SK-N-SH (cell line): Measurements from ENCODE around the gene ANKDD1A. TPM values are rescaled to one million over a fixed set of nuclear protein-coding genes. Genes with fewer than 3 reads are reported as not detected.

ENCODE experiments used
- CTCF ChIA-PET: fragments of 300-600, 350-600 bp; formaldehyde crosslinking; extraction: SDS; loops from one replicate; lab custom pipeline; 2021; lab: Yijun Ruan, JAX
- POLR2A ChIA-PET: fragments of 350-600 bp; sonication (Branson Sonifier 250); formaldehyde crosslinking; extraction: SDS; loops from one replicate; lab custom pipeline; 2020; ENCODE audit warnings: antibody characterized with exemption, inconsistent platforms; lab: Yijun Ruan, JAX
- DNase-seq: peaks from one replicate; pipeline ENCODE4 v3.0.0; 2012
- H2AFZ ChIP-seq: fragments of 200-600 bp; sonication (generic); 2 replicates; pipeline ENCODE4 v1.8.1; 2016; ENCODE audit warnings: antibody characterized with exemption, mild to moderate bottlenecking, low read depth
- H3F3A ChIP-seq: fragments of 200-600 bp; sonication (generic); replicated peaks from 2 replicates; pipeline ENCODE3; 2016; ENCODE audit warnings: antibody characterized with exemption, mild to moderate bottlenecking; ENCODE audit not compliant: insufficient read depth
- H3K27ac ChIP-seq, 2 experiments: fragments of 200-500 bp in 1 of 2; fragments of 200-600 bp in 1 of 2; sonication (Bioruptor generic) in 1 of 2; sonication (generic), shearing (Covaris generic) in 1 of 2; 2 replicates each; pipeline versions ENCODE4 v1.5.1 to v1.6.1; 2014 to 2016; ENCODE audit warnings: low read depth in 2 of 2, inconsistent platforms in 1 of 2, low read length in 1 of 2, mild to moderate bottlenecking in 1 of 2, mixed read lengths in 1 of 2
- H3K27me3 ChIP-seq: fragments of 200-600 bp; sonication (generic), shearing (Covaris generic); 2 replicates; pipeline ENCODE4 v1.6.1; 2016; ENCODE audit warnings: mixed run types; ENCODE audit not compliant: insufficient read depth
- H3K36me3 ChIP-seq, 2 experiments: fragments of 200-500 bp in 1 of 2; fragments of 200-600 bp in 1 of 2; sonication (Bioruptor generic) in 1 of 2; sonication (generic) in 1 of 2; replicated peaks in 1 of 2; 2 replicates each; pipeline versions ENCODE3 to v1.5.1; 2014 to 2016; ENCODE audit warnings: low read length in 1 of 2, mild to moderate bottlenecking in 1 of 2; ENCODE audit not compliant: insufficient read depth in 2 of 2, control insufficient read depth in 1 of 2
- H3K4me1 ChIP-seq, 2 experiments: fragments of 200-500 bp in 1 of 2; fragments of 200-600 bp in 1 of 2; sonication (Bioruptor generic) in 1 of 2; sonication (generic), shearing (Covaris generic) in 1 of 2; 2 replicates each; pipeline versions ENCODE4 v1.5.1 to v1.6.1; 2014 to 2016; ENCODE audit warnings: low read depth in 1 of 2, low read length in 1 of 2, mixed run types in 1 of 2; ENCODE audit not compliant: insufficient read depth in 2 of 2, control insufficient read depth in 1 of 2
- H3K4me2 ChIP-seq: fragments of 200-600 bp; sonication (generic), shearing (Covaris generic); 2 replicates; pipeline ENCODE4 v1.6.1; 2017; ENCODE audit warnings: mixed run types
- H3K4me3 ChIP-seq, 2 experiments: fragments of 200-500 bp in 1 of 2; fragments of 200-600 bp in 1 of 2; sonication (Bioruptor generic) in 1 of 2; sonication (generic), shearing (Covaris generic) in 1 of 2; 2 replicates each; pipeline versions ENCODE4 v1.5.1 to v1.8.1; 2014 to 2016; ENCODE audit warnings: low read depth in 2 of 2, inconsistent platforms in 1 of 2, low read length in 1 of 2, mild to moderate bottlenecking in 1 of 2, mixed read lengths in 1 of 2, moderate library complexity in 1 of 2
- H3K79me2 ChIP-seq: fragments of 200-600 bp; sonication (generic); 2 replicates; pipeline ENCODE4 v1.8.1; 2017; ENCODE audit warnings: mild to moderate bottlenecking; ENCODE audit not compliant: insufficient read depth
- H3K9ac ChIP-seq: fragments of 200-600 bp; sonication (generic); 2 replicates; pipeline ENCODE4 v1.6.1; 2017; ENCODE audit warnings: mixed run types
- H3K9me2 ChIP-seq: fragments of 200-600 bp; sonication (generic); 2 replicates; pipeline ENCODE4 v1.6.1; 2017; ENCODE audit warnings: mixed run types
- H3K9me3 ChIP-seq: fragments of 200-600 bp; sonication (generic); 2 replicates; pipeline ENCODE4 v1.6.1; 2017; ENCODE audit warnings: mixed run types, mild to moderate bottlenecking, moderate library complexity
- H4K20me1 ChIP-seq: fragments of 200-600 bp; sonication (generic); 2 replicates; pipeline ENCODE4 v1.6.1; 2017; ENCODE audit warnings: mild to moderate bottlenecking, mixed run types; ENCODE audit not compliant: insufficient read depth
- CTCF ChIP-seq: fragments of 200-600 bp; sonication (generic); IDR thresholded peaks from 2 replicates; pipeline ENCODE4 v1.6.1; 2017; ENCODE audit warnings: antibody characterized with exemption, mild to moderate bottlenecking, moderate library complexity
- ELF1 ChIP-seq: IDR thresholded peaks from 2 replicates; pipeline ENCODE4 v1.4.0; 2012
- EZH2phosphoT487 ChIP-seq: fragments of 200-600 bp; sonication (generic); IDR thresholded peaks from 2 replicates; pipeline ENCODE4 v1.6.1; 2017; ENCODE audit warnings: low read depth, mixed run types, mild to moderate bottlenecking, antibody characterized with exemption, moderate library complexity, borderline replicate concordance
- FOXJ3 ChIP-seq: sonication (generic); formaldehyde crosslinking; IDR thresholded peaks from 2 replicates; pipeline ENCODE4 v1.5.1; 2020; ENCODE audit warnings: mild to moderate bottlenecking, missing genetic modification reagents
- FOXM1 ChIP-seq: IDR thresholded peaks from 2 replicates; pipeline ENCODE4 v1.4.0; 2012; ENCODE audit warnings: low read depth, mild to moderate bottlenecking
- GABPA ChIP-seq: IDR thresholded peaks from 2 replicates; pipeline ENCODE4 v1.4.0; 2012; ENCODE audit warnings: low read depth, mild to moderate bottlenecking
- JUND ChIP-seq: IDR thresholded peaks from 2 replicates; pipeline ENCODE4 v1.4.0; 2012
- NRF1 ChIP-seq: IDR thresholded peaks from 2 replicates; pipeline ENCODE4 v1.6.1; 2012; ENCODE audit warnings: low read depth, mild to moderate bottlenecking, low read length
- PBX3 ChIP-seq: IDR thresholded peaks from 2 replicates; pipeline ENCODE4; 2012
- RCOR1 ChIP-seq: fragments of 150-350 bp; IDR thresholded peaks from 2 replicates; pipeline ENCODE4 v1.6.1; 2017; ENCODE audit warnings: antibody characterized with exemption, low read length
- RXRA ChIP-seq: IDR thresholded peaks from 2 replicates; pipeline ENCODE4 v1.4.0; 2012; ENCODE audit warnings: low read depth, mild to moderate bottlenecking, borderline replicate concordance
- SMC3 ChIP-seq: IDR thresholded peaks from 2 replicates; pipeline ENCODE4 v1.6.1; 2012; ENCODE audit warnings: low read depth, low read length, improper control_type of control experiment
- TAF1 ChIP-seq: IDR thresholded peaks from 2 replicates; pipeline ENCODE4 v1.6.1; 2012; ENCODE audit warnings: low read depth, mild to moderate bottlenecking, low read length, moderate library complexity, borderline replicate concordance
- USF2 ChIP-seq: fragments of 150-350 bp; IDR thresholded peaks from 2 replicates; pipeline ENCODE4 v1.6.1; 2017; ENCODE audit warnings: antibody characterized with exemption, low read length, low read depth, borderline replicate concordance
- YY1 ChIP-seq: IDR thresholded peaks from 2 replicates; pipeline ENCODE4 v1.4.0; 2012; ENCODE audit warnings: low read depth, mild to moderate bottlenecking
- WGBS: methylation state at CpG from one replicate; pipeline ENCODE4 v1.1.6; 2017; ENCODE audit warnings: low lambda C conversion rate; 5-methylcytosine and 5-hydroxymethylcytosine counted together
- polyA plus RNA-seq, 3 experiments: library from polyadenylated mRNA; depleted of rRNA; stranded (reverse); fragments of >200 nt; gene quantifications; 2 replicates each; pipeline ENCODE4 v1.2.3, GENCODE V29; 2012
- TF ChIP-seq, protein P1 (sequence below): IDR thresholded peaks from 2 replicates; pipeline ENCODE4 v1.4.0; 2012; ENCODE audit warnings: low read depth, borderline replicate concordance
- TF ChIP-seq, protein P2 (sequence below): IDR thresholded peaks from 2 replicates; pipeline ENCODE4 v1.4.0; 2012; ENCODE audit warnings: low read depth, borderline replicate concordance

ANKDD1A gene
- polyA plus RNA-seq, 1 of the 3 experiments (the other 2 are of a cell fraction) = 8.6 TPM

- H4K20me1 ChIP-seq = no peaks in the 10 kb centered on the region
- peaks cover 0 to 2% of the 10 kb centered on the region in 2 experiments; a peak in 2 of 4 replicates for H3K4me1 ChIP-seq
- H3K36me3 ChIP-seq = no peaks in the 10 kb centered on the region
- H3K79me2 ChIP-seq = peaks cover 13% of the 10 kb centered on the region
- H3K27me3 ChIP-seq = no peaks in the 10 kb centered on the region
- no peak for DNase-seq
- peaks cover 8% of the 10 kb centered on the region for H3F3A ChIP-seq
- no peak overlapping the region for H3K4me3 ChIP-seq
- no peak overlapping the region for H3K27ac ChIP-seq
- no peak overlapping the region for H2AFZ ChIP-seq
- TF ChIP-seq YY1 = no peak
- TF ChIP-seq USF2 = no peak
- no peak for TF ChIP-seq SMC3
- TF ChIP-seq CTCF = no peak
- TF ChIP-seq GABPA = no peak
- H3K4me2 ChIP-seq = no peak overlapping the region
- WGBS = 80% methylated on average over 1 of the region's 1 CpG
- no peak overlapping the region for H3K9ac ChIP-seq
- CTCF ChIA-PET = no interaction called here
- POLR2A ChIA-PET = no interaction called here
- no peaks in the 10 kb centered on the region for H3K9me2 ChIP-seq
- H3K9me3 ChIP-seq = no peaks in the 10 kb centered on the region
These were observed 81.6 kb downstream of the ANKDD1A start for GRCh38 chr15:64993290-64993689.

DNA sequence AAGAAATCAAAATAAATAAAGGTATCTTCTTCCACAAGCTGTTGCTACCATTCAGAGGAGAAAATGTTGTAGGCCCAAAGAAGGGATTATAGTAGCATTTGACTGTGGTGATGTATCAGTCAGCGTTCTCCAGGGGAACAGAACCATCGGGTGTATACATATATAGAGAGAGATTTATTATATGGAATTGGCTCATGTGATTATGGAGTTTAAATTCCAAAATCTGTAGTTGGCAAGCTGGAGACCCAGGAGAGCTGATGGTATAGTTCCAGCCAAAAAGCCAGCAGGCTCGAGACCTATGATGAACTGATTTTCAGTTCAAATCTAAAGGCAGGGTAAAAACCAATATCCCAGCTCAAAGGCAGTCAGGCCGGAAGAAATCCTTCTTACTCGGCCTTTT, 85.4 kb downstream of the ANKDD1A start:
- Histone ChIP-seq H3K36me3 (peaks cover 0 to 3% of the 10 kb centered on the region in 2 experiments), H2AFZ (no peak overlapping the region), H3K4me2 (no peak overlapping the region), H3K9ac (no peak overlapping the region), H3K9me2 (no peaks in the 10 kb centered on the region), H4K20me1 (no peaks in the 10 kb centered on the region), H3K4me3 (no peak overlapping the region), H3K27ac (no peak overlapping the region), H3K27me3 (no peaks in the 10 kb centered on the region), H3F3A (no peaks in the 10 kb centered on the region), H3K4me1 (no peaks in the 10 kb centered on the region), H3K79me2 (no peaks in the 10 kb centered on the region), H3K9me3 (no peaks in the 10 kb centered on the region)
- CTCF ChIA-PET = interaction anchor here (0.7 to 1.2 kb wide), 2 partner anchors 16 to 389 kb away, joined by 3 read pairs; no protein-coding TSS in a partner anchor
- no peak for DNase-seq
- TF ChIP-seq RXRA (no peak), JUND (no peak), GABPA (no peak), NRF1 (no peak), USF2 (no peak), TAF1 (no peak), FOXM1 (no peak), EZH2phosphoT487 (no peak), FOXJ3 (CRISPR knock-in tag) (no peak), RCOR1 (no peak), PBX3 (no peak), ELF1 (no peak)
- TF ChIP-seq, protein P1, sequence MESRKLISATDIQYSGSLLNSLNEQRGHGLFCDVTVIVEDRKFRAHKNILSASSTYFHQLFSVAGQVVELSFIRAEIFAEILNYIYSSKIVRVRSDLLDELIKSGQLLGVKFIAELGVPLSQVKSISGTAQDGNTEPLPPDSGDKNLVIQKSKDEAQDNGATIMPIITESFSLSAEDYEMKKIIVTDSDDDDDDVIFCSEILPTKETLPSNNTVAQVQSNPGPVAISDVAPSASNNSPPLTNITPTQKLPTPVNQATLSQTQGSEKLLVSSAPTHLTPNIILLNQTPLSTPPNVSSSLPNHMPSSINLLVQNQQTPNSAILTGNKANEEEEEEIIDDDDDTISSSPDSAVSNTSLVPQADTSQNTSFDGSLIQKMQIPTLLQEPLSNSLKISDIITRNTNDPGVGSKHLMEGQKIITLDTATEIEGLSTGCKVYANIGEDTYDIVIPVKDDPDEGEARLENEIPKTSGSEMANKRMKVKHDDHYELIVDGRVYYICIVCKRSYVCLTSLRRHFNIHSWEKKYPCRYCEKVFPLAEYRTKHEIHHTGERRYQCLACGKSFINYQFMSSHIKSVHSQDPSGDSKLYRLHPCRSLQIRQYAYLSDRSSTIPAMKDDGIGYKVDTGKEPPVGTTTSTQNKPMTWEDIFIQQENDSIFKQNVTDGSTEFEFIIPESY = no peak
- TF ChIP-seq, protein P2, sequence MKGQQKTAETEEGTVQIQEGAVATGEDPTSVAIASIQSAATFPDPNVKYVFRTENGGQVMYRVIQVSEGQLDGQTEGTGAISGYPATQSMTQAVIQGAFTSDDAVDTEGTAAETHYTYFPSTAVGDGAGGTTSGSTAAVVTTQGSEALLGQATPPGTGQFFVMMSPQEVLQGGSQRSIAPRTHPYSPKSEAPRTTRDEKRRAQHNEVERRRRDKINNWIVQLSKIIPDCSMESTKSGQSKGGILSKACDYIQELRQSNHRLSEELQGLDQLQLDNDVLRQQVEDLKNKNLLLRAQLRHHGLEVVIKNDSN = no peak
- POLR2A ChIA-PET = no interaction called here
- WGBS = 79% methylated on average over 5 of the region's 5 CpGs
